ENCODE results near the gene SLC35A4.
"Not testable (repeated sequence)": the region's sequence is repeated elsewhere in the genome, so short reads cannot be mapped to it uniquely, and the experiment has no call there.

The SLC35A4 gene

DNA sequence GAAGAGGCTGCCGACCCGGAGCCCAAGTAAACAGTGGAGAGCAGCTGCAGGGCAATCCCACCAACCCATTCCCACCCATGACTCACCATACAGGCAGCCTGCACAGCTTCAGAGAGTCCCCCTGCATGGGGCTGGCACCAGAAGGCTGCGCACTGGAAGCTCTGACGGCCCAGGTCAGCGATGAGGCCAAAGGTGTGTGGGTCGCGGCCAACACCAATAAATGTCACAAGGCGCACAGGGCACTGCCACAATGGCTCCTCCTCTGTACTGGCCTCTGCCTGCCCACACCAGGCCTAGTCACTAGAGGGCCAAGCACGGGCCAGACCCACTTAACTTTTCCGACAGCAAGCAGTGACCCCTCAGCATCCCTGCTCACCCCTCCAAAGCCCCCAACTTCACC, 4.4 kb upstream of the SLC35A4 start:
- no peak for DNase-seq

DNA sequence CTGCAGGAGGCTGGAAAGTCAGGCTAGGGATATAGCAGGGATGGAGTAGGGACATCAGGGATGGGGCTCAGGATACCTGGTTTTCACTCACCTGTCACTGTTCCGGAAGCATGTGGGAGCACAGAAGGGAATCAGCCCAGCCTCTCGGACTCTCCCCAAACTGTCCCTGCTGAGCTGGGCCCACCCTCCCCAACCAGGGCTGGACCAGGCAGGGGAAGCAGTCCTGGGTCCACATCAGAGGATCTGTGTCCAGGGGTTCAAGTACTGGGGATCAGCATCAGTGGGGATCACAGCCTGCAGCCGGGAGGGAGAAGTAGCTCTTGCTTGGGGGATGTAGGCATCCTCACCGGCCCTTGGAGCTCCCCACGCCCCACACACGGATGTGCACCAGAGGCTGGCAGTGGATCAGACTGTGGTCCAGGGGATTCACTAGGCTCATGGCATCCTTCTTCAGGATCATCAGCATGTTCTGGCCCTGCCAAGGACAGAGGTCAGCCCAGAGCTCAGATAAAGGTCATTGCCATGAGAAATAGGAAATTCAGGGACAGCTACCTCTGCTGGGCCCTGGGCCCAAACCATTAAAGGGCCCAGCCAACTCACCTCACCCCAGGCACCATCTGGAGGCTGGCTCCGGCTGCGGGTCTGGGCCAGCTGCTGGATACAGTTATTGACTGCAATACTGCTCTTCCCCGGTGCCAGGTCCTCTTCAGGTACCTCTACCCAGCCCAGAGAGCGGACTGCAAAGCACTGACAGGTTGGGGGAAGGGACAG, 2.7 kb upstream of the SLC35A4 start:
- DNase-seq: no peak

DNA sequence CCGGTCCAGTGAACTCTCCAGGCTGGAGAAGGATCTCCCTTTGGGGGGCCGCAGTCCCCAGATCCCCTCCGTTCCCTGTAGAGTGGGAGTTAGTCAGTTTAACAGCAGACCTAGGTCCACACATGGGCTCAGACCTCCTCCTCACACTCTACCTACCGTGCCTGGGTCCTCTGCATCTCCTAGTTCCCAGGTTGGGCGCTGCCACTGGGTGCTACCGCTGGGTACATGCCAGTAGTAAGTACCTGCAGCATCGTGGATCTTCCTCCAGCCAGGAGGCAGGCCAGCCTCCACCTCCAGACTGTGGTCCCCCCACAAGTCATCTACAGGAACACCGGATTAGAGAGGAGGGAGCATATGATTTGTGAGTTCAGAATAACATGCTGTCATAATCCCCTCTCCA, 1.0 kb upstream of the SLC35A4 start:
- DNase-seq: no peak

DNA sequence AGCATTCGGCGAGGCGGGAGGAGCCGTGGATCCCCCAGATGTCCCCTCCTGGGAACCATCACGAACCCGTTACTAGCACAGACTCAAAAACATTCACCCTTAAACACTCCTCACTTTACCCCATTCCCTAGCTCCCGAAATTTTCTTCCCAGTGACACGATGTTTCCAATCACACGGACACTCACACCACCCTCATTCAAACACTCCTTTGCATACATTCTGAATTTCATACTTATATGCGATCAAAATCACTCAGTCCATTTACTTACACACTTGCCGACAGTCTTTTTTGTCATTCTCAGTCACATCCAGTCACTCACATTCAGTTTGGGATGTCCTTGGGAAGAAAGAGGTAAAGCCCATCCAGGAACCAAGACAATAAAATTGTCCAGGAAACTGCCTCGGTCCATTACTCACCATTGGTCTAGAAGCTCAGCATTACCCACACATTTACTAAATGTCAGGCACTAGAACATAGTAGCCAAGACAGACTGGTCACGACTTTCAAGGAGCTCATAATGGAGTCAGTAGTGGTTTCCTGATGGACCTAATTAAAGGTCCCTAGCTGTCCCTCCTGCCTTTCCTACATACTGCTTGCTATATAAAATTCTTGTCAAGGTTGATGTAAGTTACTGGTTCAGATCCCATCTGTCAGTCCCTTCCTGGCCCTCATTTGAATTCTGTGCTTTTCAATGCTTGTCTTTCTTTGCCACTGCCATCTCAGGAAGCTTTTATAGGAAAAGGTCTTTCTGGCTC, 574 bp downstream of the SLC35A4 start:
- DNase-seq: no peak

DNA sequence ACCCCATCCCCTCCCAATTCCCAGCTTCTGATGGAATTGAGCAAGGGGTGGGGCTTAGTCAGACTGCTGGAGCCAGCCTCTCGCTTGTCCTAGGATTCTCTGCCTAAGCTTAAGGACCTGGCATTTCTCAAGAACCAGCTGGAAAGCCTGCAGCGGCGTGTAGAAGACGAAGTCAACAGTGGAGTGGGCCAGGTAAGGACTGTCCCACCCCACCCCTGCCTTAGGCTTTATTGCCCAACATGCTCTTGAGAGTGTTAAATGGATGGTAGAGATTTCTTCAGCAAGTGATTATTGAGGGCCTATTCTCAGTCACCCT, 1.1 kb downstream of the SLC35A4 start:
- DNase-seq: no peak

DNA sequence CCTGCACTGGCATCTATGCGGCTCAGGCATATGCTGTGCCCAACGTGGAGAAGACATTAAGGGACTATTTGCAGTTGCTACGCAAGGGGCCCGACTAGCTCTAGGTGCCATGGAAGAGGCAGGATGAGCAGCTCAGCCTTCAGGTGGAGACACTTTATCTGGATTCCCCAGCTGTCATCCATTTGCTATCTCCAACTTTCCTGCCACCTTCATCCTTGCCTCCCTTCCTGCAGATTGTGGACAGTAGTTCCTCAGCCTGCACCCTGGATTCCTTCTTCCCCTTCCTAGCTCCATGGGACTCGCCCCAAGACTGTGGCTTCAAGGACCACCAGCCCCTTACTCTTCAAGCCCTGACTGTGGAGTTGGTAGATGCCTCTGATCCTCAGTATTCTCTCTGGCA, 2.0 kb downstream of the SLC35A4 start:
- DNase-seq: no peak

DNA sequence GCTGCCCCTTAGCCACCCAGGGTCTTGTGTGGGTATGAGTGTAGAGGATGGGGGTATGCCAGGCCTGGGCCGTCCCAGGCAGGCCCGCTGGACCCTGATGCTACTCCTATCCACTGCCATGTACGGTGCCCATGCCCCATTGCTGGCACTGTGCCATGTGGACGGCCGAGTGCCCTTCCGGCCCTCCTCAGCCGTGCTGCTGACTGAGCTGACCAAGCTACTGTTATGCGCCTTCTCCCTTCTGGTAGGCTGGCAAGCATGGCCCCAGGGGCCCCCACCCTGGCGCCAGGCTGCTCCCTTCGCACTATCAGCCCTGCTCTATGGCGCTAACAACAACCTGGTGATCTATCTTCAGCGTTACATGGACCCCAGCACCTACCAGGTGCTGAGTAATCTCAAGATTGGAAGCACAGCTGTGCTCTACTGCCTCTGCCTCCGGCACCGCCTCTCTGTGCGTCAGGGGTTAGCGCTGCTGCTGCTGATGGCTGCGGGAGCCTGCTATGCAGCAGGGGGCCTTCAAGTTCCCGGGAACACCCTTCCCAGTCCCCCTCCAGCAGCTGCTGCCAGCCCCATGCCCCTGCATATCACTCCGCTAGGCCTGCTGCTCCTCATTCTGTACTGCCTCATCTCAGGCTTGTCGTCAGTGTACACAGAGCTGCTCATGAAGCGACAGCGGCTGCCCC, 2.6 kb downstream of the SLC35A4 start:
- DNase-seq: no peak

DNA sequence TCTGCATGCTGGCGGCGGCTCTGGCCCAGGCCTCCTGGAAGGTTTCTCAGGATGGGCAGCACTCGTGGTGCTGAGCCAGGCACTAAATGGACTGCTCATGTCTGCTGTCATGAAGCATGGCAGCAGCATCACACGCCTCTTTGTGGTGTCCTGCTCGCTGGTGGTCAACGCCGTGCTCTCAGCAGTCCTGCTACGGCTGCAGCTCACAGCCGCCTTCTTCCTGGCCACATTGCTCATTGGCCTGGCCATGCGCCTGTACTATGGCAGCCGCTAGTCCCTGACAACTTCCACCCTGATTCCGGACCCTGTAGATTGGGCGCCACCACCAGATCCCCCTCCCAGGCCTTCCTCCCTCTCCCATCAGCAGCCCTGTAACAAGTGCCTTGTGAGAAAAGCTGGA, 3.2 kb downstream of the SLC35A4 start:
- DNase-seq: no peak

DNA sequence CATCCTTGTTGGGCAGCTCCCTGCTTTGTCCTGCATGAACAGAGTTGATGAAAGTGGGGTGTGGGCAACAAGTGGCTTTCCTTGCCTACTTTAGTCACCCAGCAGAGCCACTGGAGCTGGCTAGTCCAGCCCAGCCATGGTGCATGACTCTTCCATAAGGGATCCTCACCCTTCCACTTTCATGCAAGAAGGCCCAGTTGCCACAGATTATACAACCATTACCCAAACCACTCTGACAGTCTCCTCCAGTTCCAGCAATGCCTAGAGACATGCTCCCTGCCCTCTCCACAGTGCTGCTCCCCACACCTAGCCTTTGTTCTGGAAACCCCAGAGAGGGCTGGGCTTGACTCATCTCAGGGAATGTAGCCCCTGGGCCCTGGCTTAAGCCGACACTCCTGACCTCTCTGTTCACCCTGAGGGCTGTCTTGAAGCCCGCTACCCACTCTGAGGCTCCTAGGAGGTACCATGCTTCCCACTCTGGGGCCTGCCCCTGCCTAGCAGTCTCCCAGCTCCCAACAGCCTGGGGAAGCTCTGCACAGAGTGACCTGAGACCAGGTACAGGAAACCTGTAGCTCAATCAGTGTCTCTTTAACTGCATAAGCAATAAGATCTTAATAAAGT, 3.9 kb downstream of the SLC35A4 start:
- DNase-seq: no peak

DNA sequence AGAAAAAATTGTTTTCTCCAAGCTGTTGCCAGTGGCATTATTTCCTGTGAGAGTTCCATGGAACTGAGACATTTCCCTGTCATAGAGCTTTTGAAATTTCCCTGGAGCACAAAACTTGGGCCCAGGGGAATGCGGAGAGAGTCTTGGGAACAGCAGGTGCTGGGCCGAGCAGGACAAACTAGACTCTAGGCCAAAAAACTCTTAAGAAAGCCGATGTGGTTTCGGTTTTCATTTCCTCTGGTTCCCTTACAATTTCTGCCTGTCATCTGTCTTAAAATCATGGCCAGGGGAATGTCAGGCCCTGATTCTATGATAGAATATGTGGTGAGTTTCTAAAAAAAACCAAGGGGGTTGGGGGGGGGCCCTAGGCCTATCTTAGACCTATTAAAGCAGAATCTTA, 4.6 kb downstream of the SLC35A4 start:
- DNase-seq: peak in 1 of 5 experiments; percentile 55

DNA sequence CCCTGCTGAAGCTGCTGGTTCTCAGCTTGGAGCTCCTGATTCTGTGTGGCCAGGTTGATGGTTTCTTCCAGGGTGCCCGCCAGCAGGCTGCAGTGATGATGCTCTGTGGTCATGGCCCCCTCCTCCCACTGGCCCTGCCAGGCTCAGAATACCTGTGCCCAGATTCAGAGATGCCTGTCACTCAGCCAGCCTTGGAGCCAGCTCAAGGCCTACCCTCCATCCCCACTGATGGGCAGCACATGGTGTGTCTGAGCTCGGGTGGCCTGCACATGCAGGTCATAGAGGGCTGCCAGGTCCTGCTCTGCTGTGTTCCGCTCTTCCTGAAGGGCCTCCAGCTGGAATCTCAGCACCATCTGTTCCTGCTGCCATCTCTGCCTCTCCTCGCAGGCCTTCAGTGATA, 5.4 kb downstream of the SLC35A4 start:
- no peak for DNase-seq

DNA sequence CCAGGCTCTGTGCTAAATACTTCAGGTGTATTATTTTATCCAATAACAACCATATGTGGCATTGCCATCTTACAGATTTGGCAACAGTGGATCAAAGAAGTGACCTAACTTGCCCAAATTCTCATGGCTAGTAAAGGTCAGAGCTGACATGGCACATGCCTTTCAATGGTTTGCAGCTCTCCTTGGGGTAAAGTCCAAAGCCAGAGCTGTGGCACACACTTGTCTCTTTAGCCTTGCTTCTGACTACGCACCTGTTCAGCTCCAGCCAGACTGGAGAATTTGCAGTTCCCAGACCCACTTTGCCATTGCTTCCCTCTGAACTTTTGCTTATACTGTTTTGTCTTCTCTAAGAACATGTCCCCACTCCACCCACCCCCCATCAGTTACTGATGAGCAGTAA, 5.9 kb downstream of the SLC35A4 start:
- DNase-seq: no peak

DNA sequence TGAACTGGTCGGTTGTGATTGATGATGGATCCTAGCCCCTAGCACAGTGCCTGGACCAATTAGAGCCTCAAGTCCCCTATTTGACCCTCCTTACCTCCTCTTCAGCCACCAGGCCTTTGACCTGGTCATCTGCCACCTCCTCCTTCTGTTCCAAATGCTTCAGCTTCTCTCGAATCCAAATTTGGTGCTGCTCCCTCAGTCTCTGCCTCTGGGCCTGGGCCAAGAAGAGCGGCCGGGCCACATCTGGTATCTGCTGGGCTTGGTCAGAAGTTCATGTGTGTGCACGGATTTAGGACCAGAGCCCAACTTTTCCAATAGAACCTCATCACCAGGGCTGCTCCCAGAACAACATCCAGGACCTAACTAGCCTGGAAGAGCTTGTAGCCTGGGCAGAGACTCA, 6.5 kb downstream of the SLC35A4 start:
- no peak for DNase-seq

DNA sequence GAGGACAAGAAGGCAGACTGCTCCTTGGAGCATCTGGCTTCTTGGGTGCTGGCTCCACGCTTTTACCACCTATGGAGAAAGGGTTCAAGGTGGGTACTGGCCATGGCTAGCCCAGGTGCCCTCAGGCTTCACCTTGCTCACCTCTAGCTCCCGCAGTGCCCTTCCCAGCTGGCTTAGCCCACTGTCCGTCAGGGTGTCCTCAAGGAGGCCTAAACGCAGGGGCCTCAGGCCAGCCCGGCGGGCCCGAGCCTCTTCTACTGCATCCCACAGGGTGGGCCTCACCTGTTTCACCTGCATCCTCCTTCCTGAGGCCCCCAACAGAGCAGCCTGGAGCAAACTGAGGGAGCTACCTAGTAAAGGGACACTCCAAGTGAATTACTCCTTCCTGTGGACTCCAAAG, 9.1 kb downstream of the SLC35A4 start:
- no peak for DNase-seq

DNA sequence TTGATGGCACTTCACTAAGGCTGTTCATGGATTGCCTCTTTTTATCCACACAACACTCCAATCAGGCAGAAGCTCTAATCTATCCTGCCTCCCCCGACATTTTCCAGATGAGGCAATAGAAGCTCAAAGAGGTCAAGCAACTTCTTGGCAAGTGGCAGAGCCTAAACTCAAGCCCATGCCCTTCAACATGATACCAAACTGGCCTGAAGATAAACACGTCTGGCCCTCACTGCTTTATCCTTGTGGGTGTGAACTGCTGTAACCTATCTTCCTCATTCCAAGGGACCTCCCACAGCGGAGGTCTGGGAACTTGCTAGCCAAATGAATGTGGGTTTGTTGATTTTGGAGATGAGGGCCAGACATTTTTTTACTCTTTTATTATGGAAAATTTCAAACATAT, 9.5 kb downstream of the SLC35A4 start:
- DNase-seq: no peak

DNA sequence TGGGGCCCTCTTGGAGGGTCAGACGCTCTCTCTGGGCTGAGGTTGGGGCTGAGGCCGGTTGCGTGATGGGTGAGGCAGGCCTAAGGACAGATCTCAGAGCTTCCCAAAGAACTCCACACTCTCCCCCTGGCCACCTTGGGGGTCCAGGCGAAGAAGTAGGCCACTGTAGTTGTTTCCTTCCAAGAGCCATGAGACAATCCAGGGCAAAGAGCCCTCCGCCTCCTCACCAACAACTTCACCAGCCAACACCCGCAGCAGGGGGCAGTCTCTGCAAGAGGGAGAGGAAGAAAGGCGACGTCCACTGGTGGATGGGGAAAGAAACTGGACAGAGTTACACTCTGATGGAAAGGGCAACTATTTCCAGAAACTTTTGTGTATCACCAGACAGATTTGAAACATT, 10.7 kb downstream of the SLC35A4 start:
- DNase-seq: no peak

DNA sequence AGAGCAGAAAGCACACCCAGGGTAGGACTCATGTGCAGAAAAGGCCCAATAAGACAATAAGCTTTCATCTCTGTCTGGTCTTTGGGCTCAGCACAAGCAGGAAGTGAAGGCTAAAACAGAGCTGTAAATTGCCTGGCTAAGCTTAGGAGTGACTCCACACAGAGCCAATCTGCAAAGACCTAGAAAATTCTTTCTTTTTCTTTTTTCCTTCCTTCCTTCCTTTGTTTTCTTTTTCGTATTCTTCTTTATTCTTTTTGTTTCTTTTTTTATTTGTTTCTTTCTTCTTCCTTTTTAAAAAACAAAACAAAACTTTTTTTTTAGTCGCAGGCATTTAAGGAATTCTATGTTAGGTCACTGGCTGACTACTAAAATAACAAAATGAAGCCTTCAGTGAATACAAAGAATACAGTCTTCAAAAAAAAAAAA, 12.2 kb downstream of the SLC35A4 start:
- no peak for DNase-seq

DNA sequence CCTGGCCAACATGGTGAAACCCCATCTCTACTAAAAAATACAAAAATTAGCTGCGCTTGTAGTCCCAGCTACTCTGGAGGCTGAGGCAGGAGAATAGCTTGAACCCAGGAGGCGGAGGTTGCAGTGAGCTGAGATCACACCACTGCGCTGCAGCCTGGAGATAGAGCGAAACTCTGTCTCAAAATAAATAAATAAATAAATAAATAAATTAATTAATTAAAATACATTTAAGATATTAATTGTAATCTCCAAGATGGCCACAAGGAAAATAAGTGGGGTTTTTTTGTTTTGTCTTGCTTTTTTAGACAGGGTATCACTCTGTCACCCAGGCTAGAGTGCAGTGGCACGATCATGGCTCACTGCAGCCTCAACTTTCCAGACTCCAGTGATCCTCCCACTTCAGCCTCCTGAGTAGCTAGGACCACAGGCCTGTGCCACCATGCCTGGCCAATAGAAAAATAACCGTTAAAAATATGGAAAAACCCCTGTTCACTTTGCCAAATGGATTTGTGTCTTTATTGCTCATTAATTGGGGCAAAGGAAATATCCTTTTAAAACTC, 14.6 kb downstream of the SLC35A4 start:
- not testable (repeated sequence) for DNase-seq

DNA sequence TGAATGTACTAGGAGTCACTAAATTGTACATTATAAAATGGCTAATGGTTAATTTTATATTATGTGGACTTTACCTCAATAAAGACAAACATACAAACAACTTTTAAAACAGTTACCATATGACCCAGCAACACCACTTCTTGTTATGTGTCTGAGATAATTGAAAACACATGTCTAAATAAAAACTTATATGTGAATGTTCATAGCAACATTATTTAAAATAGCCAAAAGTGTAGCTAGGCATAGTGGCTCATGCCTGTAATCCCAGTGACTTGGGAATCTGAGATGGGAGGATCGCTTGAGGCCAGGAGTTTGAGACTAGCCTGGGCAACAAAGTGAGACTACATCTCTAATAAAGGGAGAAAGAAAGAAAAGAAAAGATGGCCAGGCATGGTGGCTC, 22.9 kb downstream of the SLC35A4 start:
- DNase-seq: no peak

DNA sequence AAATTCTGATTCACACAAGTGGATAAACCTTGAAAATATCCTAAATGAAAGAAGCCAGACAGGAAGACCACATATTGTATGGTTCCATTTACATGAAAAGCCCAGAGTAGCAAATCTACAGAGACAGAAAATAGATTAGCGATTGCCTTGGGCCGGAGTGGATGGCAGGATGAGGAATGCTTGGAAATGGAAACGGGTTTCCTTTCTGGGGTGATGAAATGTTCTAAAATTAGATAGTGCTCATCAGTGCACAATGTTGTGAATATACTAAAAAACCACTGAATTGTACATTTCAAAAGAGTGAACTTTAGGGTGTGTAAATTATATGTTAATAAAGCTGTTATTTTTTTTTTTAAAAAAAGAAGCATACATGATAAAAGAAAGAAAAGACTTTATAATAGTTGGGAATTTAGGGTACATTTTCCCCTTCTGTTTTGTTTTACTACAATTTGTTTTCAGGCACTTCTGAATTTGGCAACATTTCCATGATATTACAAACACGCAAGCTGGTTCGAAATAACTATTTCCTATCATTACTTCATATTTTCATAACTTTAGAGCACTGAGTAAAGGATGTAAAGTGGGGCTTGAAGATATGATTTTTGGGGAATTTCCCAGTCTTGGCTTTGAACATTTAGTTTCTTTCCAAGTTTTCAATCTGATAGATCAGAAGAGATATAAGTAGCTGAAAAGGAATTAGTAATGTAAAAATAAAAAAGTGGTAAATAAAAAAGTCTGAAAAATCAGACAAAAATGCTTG, 23.9 kb downstream of the SLC35A4 start:
- DNase-seq: no peak

DNA sequence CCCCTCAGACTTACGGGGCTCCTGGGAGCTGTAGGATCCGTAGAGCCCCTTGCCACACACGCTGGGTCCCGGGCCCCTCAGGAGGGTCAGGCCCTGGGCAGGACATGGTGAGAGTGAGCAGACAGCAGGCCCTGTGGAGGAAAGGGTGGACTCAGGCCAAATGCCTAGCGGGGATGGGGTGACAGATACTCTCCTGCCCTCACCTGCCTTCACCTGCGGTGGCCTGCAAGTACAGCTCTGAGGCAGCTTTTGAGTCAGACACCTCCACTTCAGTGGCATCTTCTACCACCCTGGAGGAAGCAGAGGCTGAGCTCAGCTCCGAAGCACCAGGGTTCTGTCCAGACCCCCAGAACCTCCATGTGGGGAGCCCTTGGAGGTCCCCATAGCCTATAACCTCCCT, 26.2 kb downstream of the SLC35A4 start:
- no peak for DNase-seq

DNA sequence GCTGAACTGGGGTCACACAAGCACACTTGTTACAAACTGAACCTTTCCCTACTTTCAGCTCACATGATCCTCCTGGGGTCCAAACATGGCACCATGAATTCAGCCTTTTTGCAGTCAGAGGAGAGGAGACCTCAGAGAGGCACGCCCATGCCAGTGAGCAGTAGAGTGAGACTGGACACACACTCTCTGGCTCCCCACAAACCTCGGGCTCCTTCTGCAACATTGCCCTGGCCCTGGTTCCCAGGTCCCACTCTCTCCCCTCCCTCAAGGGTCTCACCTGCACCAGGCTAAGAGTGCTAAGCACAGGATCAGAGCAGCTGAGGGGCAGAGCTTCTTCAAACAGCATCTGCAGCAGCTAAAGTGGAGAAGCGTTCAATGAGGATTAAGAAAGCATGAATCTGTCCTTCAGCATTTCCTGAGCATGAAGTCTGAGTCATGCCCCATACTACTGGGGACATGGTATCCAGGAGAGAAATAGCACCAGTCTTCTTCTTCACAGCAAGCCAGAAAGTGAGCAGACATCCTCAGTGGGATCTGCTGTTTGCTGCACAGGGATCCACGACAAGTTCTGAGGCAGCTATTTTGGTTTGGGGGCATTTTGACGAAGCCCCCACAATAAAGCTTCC, 27.2 kb downstream of the SLC35A4 start:
- DNase-seq: no peak
